Central memory CD8-positive, alpha-beta T cell (primary cell): ENCODE measurements around the gene SLC45A1.

ENCODE experiments used
- ATAC-seq: fragments of 150-1000 bp; cut with Tn5 transposase; replicated peaks from 2 replicates; pipeline ENCODE4 v1.10.0; 2022; ENCODE audit warnings: mild to moderate bottlenecking, moderate FRiP score, moderate number of reproducible peaks; ENCODE audit not compliant: poor library complexity, severe bottlenecking; ENCODE audit errors: extremely low read depth
- DNase-seq, 2 donors: peaks; one replicate each; pipeline ENCODE4 v3.0.0; 2021; ENCODE audit warnings: low spot score in 2 of 2
- H3K27ac Mint-ChIP-seq: one replicate; pipeline ENCODE4 v1.8.0; 2022; ENCODE audit warnings: low read depth, mild to moderate bottlenecking, moderate library complexity, mixed read lengths
- H3K27me3 Mint-ChIP-seq: one replicate; pipeline ENCODE4 v1.8.0; 2022; ENCODE audit warnings: mixed read lengths
- H3K36me3 Mint-ChIP-seq: one replicate; pipeline ENCODE4 v1.8.0; 2022; ENCODE audit warnings: mild to moderate bottlenecking, moderate library complexity, mixed read lengths; ENCODE audit not compliant: insufficient read depth
- H3K4me1 Mint-ChIP-seq: one replicate; pipeline ENCODE4 v1.8.0; 2022; ENCODE audit warnings: mixed read lengths
- H3K4me3 Mint-ChIP-seq: one replicate; pipeline ENCODE4 v1.8.0; 2022; ENCODE audit warnings: mild to moderate bottlenecking, moderate library complexity, mixed read lengths
- H3K9me3 Mint-ChIP-seq: one replicate; pipeline ENCODE4 v1.8.0; 2022; ENCODE audit warnings: mixed read lengths

Gene SLC45A1

GRCh38 chr1:8345621-8346415 is 27.9 kb downstream of the SLC45A1 start:
- H3K4me3 Mint-ChIP-seq, result no peak overlapping the region

GRCh38 chr1:8347635-8348034 is 29.7 kb downstream of the SLC45A1 start:
- H3K9me3 Mint-ChIP-seq, result no peaks in the 10 kb centered on the region
- no peaks in the 10 kb centered on the region for H3K27me3 Mint-ChIP-seq
- ATAC-seq, result no peak
- peaks cover 6% of the 10 kb centered on the region for H3K36me3 Mint-ChIP-seq
- no peak for DNase-seq
- H3K27ac Mint-ChIP-seq, result no peak overlapping the region
- no peak overlapping the region for H3K4me3 Mint-ChIP-seq
- H3K4me1 Mint-ChIP-seq, result peaks cover 8% of the 10 kb centered on the region

More at GRCh38 chr1:8345621-8346415, 27.9 kb downstream of the SLC45A1 start:
- H3K27me3 Mint-ChIP-seq, result no peaks in the 10 kb centered on the region
- peak overlapping the region; percentile 77 for H3K27ac Mint-ChIP-seq
- H3K9me3 Mint-ChIP-seq, result no peaks in the 10 kb centered on the region
- ATAC-seq, result no peak
- H3K4me1 Mint-ChIP-seq, result peaks cover 5% of the 10 kb centered on the region
- no peak for DNase-seq
- no peaks in the 10 kb centered on the region for H3K36me3 Mint-ChIP-seq

GRCh38 chr1:8348047-8348776 is 30.3 kb downstream of the SLC45A1 start:
- Mint-ChIP-seq H3K9me3 (no peaks in the 10 kb centered on the region), H3K4me1 (peaks cover 13% of the 10 kb centered on the region), H3K4me3 (no peak overlapping the region), H3K27ac (no peak overlapping the region), H3K27me3 (no peaks in the 10 kb centered on the region), H3K36me3 (peaks cover 10% of the 10 kb centered on the region)
- DNase-seq (no peak), ATAC-seq (no peak)

- H3K9me3 Mint-ChIP-seq, result no peaks in the 10 kb centered on the region
- H3K27me3 Mint-ChIP-seq, result no peaks in the 10 kb centered on the region
- H3K4me3 Mint-ChIP-seq, result no peak overlapping the region
- peaks cover 10% of the 10 kb centered on the region for H3K36me3 Mint-ChIP-seq
- peak; percentile 75 for ATAC-seq
- no peak overlapping the region for H3K27ac Mint-ChIP-seq
- peak; percentile 50 to 51 for DNase-seq
- H3K4me1 Mint-ChIP-seq, result peaks cover 13% of the 10 kb centered on the region
Observed at GRCh38 chr1:8348777-8349472, 31.0 kb downstream of the SLC45A1 start.

- ATAC-seq (no peak), DNase-seq (no peak)
- Mint-ChIP-seq H3K27ac (no peak overlapping the region), H3K4me1 (peaks cover 13% of the 10 kb centered on the region), H3K9me3 (no peaks in the 10 kb centered on the region), H3K36me3 (peaks cover 12% of the 10 kb centered on the region), H3K4me3 (no peak overlapping the region), H3K27me3 (no peaks in the 10 kb centered on the region)
Observed at GRCh38 chr1:8349473-8349865, 31.6 kb downstream of the SLC45A1 start.

- peaks cover 13% of the 10 kb centered on the region for H3K4me1 Mint-ChIP-seq
- DNase-seq (no peak), ATAC-seq (no peak)
- H3K4me3 Mint-ChIP-seq, result no peak overlapping the region
- no peaks in the 10 kb centered on the region for H3K27me3 Mint-ChIP-seq
- no peak overlapping the region for H3K27ac Mint-ChIP-seq
- no peaks in the 10 kb centered on the region for H3K9me3 Mint-ChIP-seq
- H3K36me3 Mint-ChIP-seq, result peaks cover 16% of the 10 kb centered on the region
Observed at GRCh38 chr1:8349961-8350360, 32.0 kb downstream of the SLC45A1 start.

GRCh38 chr1:8350914-8351684 is 33.2 kb downstream of the SLC45A1 start:
- Mint-ChIP-seq H3K27me3 (no peaks in the 10 kb centered on the region), H3K9me3 (no peaks in the 10 kb centered on the region), H3K27ac (no peak overlapping the region), H3K36me3 (peaks cover 23% of the 10 kb centered on the region), H3K4me1 (peaks cover 13% of the 10 kb centered on the region), H3K4me3 (no peak overlapping the region)
- no peak for DNase-seq
- ATAC-seq, result no peak

- Mint-ChIP-seq H3K9me3 (no peaks in the 10 kb centered on the region), H3K4me1 (peaks cover 16% of the 10 kb centered on the region), H3K27me3 (no peaks in the 10 kb centered on the region), H3K4me3 (no peak overlapping the region), H3K27ac (no peak overlapping the region), H3K36me3 (peaks cover 27% of the 10 kb centered on the region)
- no peak for DNase-seq
- no peak for ATAC-seq
Observed at GRCh38 chr1:8351693-8352470, 34.0 kb downstream of the SLC45A1 start.

- Mint-ChIP-seq H3K27ac (no peak overlapping the region), H3K4me3 (no peak overlapping the region), H3K4me1 (peaks cover 19% of the 10 kb centered on the region), H3K27me3 (no peaks in the 10 kb centered on the region), H3K9me3 (no peaks in the 10 kb centered on the region), H3K36me3 (peaks cover 33% of the 10 kb centered on the region)
- DNase-seq (no peak), ATAC-seq (no peak)
Observed at GRCh38 chr1:8352471-8352845, 34.5 kb downstream of the SLC45A1 start.

GRCh38 chr1:8352886-8353785 is 35.2 kb downstream of the SLC45A1 start:
- Mint-ChIP-seq H3K4me1 (peaks cover 19% of the 10 kb centered on the region), H3K27ac (no peak overlapping the region), H3K36me3 (peaks cover 38% of the 10 kb centered on the region), H3K4me3 (no peak overlapping the region), H3K9me3 (no peaks in the 10 kb centered on the region), H3K27me3 (no peaks in the 10 kb centered on the region)
- ATAC-seq (no peak), DNase-seq (no peak)

- H3K9me3 Mint-ChIP-seq, result no peaks in the 10 kb centered on the region
- no peak overlapping the region for H3K27ac Mint-ChIP-seq
- no peaks in the 10 kb centered on the region for H3K27me3 Mint-ChIP-seq
- peaks cover 15% of the 10 kb centered on the region for H3K4me1 Mint-ChIP-seq
- ATAC-seq, result no peak
- DNase-seq, result no peak
- no peak overlapping the region for H3K4me3 Mint-ChIP-seq
- peaks cover 45% of the 10 kb centered on the region for H3K36me3 Mint-ChIP-seq
Observed at GRCh38 chr1:8354038-8354437, 36.1 kb downstream of the SLC45A1 start.
